Type B pancreatic cell (in vitro differentiated cells): ENCODE results near the gene ZNF43. TPM values are rescaled to one million over a fixed set of nuclear protein-coding genes. Genes with fewer than 3 reads are reported as not detected.
"Not testable (repeated sequence)": the region's sequence is repeated elsewhere in the genome, so short reads cannot be mapped to it uniquely, and the experiment has no call there.

Experiments
- DNase-seq: peaks from one replicate; pipeline ENCODE4 v3.0.0; 2021; ENCODE audit warnings: mixed read lengths; ENCODE audit not compliant: unreplicated experiment; ENCODE audit errors: extremely low spot score
- H3K27ac Mint-ChIP-seq: 2 replicates; pipeline ENCODE4 v1.8.0; 2021; ENCODE audit warnings: mild to moderate bottlenecking, mixed read lengths
- H3K27me3 Mint-ChIP-seq: 2 replicates; pipeline ENCODE4 v1.8.0; 2021; ENCODE audit warnings: mixed read lengths
- H3K36me3 Mint-ChIP-seq: 2 replicates; pipeline ENCODE4 v1.8.0; 2021; ENCODE audit warnings: mixed read lengths
- H3K4me1 Mint-ChIP-seq: one replicate; pipeline ENCODE4 v1.8.0; 2021; ENCODE audit warnings: mixed read lengths; ENCODE audit not compliant: unreplicated experiment
- H3K4me3 Mint-ChIP-seq: 2 replicates; pipeline ENCODE4 v1.8.0; 2021; ENCODE audit warnings: mild to moderate bottlenecking, mixed read lengths
- H3K9me3 Mint-ChIP-seq: 2 replicates; pipeline ENCODE4 v1.8.0; 2021; ENCODE audit warnings: mixed read lengths
- total RNA-seq: library from RNA; stranded (reverse); gene quantifications from 2 replicates; pipeline ENCODE4 v1.2.1, GENCODE V29; 2021; ENCODE audit warnings: low replicate concordance
- TF ChIP-seq, protein P1 (sequence below): fragments of 200-600 bp; sonication (generic); conservative IDR thresholded peaks from 2 replicates; pipeline ENCODE4 v1.5.0; 2021; ENCODE audit warnings: antibody characterized with exemption, mild to moderate bottlenecking

The ZNF43 gene
- total RNA-seq, 1 donor from 2014 or later, result 53.9 TPM

DNA sequence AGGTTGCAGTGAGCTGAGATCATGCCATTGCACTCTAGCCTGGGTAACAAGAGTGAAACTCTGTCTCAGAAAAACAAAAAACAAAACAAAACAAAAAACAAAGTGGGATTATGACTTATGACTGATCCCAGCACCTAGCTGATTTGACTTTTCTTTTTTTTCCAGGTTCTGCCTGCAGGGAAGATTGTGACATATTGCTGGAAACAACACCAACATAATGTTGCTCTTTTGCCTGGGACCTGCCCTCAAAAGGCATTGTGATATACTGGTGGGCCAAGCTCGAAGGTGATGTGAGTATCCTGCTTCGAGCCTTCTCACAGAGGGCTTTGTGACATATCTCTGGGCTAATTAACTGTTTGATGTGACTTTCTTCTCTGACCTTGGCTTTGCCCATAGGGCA lies 42.0 kb upstream of the ZNF43 start:
- TF ChIP-seq, protein P1, sequence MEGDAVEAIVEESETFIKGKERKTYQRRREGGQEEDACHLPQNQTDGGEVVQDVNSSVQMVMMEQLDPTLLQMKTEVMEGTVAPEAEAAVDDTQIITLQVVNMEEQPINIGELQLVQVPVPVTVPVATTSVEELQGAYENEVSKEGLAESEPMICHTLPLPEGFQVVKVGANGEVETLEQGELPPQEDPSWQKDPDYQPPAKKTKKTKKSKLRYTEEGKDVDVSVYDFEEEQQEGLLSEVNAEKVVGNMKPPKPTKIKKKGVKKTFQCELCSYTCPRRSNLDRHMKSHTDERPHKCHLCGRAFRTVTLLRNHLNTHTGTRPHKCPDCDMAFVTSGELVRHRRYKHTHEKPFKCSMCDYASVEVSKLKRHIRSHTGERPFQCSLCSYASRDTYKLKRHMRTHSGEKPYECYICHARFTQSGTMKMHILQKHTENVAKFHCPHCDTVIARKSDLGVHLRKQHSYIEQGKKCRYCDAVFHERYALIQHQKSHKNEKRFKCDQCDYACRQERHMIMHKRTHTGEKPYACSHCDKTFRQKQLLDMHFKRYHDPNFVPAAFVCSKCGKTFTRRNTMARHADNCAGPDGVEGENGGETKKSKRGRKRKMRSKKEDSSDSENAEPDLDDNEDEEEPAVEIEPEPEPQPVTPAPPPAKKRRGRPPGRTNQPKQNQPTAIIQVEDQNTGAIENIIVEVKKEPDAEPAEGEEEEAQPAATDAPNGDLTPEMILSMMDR, result no peak
- H3K4me3 Mint-ChIP-seq, result no peak overlapping the region
- H3K36me3 Mint-ChIP-seq, result no peaks in the 10 kb centered on the region
- no peaks in the 10 kb centered on the region for H3K27me3 Mint-ChIP-seq
- DNase-seq, result no peak
- peaks cover 12% of the 10 kb centered on the region for H3K9me3 Mint-ChIP-seq
- H3K4me1 Mint-ChIP-seq, result no peaks in the 10 kb centered on the region
- H3K27ac Mint-ChIP-seq, result no peak overlapping the region

DNA sequence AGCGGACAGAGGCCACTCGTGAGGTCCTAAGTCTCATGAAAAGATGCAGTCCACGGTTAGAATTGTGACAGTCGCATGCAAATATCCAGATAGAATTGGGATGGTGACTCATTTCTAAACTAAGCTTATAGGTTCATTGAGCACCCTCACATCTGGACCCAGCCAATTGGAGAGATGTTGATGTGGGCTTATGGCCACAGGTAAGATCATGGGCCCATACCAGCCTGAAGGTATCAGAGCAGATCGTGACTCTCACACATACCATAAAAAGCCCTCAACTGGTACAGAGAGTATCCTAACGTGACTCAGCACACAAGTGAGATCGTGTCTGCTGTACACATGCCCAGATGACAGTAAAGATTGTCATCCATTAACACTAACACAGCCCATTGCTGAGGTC lies 40.6 kb upstream of the ZNF43 start:
- H3K4me1 Mint-ChIP-seq, H3K36me3 Mint-ChIP-seq, H3K4me3 Mint-ChIP-seq, H3K27ac Mint-ChIP-seq, H3K27me3 Mint-ChIP-seq, DNase-seq: not testable (repeated sequence)
- H3K9me3 Mint-ChIP-seq, result peaks cover 12% of the 10 kb centered on the region

DNA sequence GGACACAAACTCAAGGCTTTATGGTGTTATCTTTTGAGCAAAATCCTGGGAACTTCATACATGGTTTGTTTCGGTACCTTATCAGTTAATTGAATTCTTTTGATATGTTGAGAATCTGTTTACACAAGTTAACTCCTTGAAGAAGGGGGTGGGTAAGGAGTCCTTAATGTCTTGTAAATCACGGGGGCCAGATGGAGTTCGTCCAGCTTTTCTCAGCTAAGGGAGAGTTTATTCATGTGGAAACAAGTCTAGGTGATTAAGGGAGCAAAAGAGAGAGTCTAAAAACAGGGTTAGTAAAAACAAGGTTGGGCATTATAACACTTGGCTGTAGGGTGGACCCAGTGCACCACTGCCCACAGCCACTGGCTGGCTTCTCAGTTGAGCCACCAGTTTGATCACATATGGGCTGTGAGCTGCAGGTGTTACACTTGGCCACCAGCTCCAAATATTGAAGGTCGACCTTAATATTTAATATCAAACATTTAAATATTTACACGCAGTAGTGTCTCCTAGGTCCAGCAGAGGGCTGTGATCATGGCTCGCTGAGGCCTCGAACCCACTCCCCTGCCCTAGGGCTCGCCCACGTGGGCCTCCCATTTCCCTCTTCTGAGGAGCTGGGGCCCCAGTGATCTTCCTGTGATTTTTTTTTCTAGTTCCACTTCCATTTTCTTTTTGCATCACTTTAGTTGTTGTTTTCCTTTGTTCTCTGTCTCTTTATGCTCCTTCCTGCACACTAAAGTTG lies 21.0 kb upstream of the ZNF43 start:
- Mint-ChIP-seq H3K27ac (no peak overlapping the region), H3K4me1 (peaks cover 4% of the 10 kb centered on the region), H3K27me3 (no peaks in the 10 kb centered on the region), H3K4me3 (no peak overlapping the region), H3K36me3 (no peaks in the 10 kb centered on the region), H3K9me3 (no peaks in the 10 kb centered on the region)
- TF ChIP-seq, protein P1, result no peak
- DNase-seq, result no peak

DNA sequence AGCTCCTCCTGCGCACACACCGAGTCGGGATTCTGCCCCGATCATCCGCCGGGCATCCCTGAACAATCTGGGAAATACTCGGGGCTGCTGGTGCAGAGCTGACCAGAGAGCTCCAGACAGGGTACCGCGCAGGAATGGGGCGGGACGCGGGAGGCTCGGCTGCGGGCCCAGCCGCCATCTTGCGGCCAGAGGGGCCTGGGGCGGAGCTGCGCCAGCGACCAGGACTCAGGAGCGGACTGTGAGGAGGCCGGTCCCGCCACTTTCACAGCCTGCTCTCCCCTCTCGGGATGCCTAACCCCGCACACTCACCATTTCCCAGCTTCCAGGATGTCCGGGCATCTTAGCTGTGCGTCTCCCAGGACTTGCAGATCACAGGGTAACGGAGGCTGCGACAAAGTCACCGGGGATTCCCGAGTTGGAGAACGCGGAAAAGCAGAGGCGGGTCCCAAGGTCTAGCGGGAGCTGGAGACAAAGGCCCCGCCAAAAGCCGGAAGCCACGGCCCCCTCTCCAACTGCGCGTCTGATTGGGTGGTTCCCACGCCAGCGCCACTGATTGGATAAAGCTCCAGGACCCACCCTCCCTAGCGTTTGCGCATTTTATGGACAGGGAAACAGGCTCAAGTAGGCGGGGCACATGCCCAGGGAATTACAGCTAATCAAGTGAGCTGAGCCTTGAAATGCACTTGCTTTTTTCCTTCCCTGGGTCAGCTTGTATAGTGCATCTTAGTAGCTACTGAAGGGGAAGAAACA lies 15.8 kb upstream of the ZNF43 start:
- DNase-seq, result peak; percentile 96
- peaks cover 16% of the 10 kb centered on the region for H3K36me3 Mint-ChIP-seq
- H3K9me3 Mint-ChIP-seq, result no peaks in the 10 kb centered on the region
- TF ChIP-seq, protein P1, result no peak
- no peaks in the 10 kb centered on the region for H3K27me3 Mint-ChIP-seq
- peak overlapping the region; percentile 95 for H3K4me3 Mint-ChIP-seq
- peaks cover 18% of the 10 kb centered on the region for H3K4me1 Mint-ChIP-seq
- peak overlapping the region; percentile 96 for H3K27ac Mint-ChIP-seq

DNA sequence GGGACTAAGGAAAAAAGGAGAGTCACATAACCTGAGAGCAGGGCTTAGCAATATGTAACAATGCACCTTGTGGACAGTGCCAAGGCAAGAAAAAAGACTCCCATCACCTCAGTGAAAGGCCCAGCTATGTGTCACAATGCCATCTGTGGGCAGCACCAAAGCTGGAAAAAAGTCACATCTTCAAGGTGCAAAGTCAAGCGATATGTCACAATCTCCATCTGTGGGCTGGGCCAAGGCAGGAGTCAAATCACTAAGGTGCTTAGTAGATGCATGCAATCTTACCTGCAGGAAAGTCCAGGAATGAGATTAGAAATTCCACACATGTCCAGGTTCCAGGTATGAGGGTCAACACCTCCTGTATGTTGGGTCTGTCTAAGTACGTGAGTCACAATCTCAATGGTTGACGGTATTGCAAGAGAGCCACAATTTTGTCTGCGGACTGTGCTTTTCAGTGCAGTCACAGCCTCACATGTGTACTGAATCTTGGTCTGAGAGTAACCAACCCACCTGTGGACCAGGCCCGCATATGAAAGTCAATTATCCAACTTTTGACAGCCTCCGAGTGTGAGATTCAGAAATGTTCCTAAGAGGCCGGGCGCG lies 14.8 kb upstream of the ZNF43 start:
- Mint-ChIP-seq H3K4me1 (peaks cover 18% of the 10 kb centered on the region), H3K27ac (peak overlapping the region; percentile 71), H3K36me3 (peaks cover 26% of the 10 kb centered on the region), H3K4me3 (peak overlapping the region; percentile 95), H3K9me3 (no peaks in the 10 kb centered on the region), H3K27me3 (no peaks in the 10 kb centered on the region)
- no peak for DNase-seq
- TF ChIP-seq, protein P1, result no peak

DNA sequence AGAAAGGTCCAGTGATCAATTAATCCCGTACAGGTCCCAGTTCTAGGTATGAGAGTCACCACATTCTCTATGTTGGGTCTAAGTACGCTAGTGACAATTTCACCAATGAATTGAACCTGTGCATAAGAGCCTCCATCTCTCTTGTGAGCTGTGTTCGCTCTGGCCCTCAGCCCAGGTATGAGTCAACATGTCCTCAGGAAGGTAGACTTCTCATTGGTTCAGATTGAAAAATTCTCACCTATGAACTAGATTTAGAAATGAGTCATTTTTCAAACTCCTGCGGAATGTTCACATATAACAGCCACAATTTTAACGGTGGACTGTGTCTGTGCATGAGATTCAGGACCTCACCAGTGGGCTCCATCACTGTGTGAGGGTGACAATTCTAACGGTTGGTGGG lies 12.7 kb upstream of the ZNF43 start:
- H3K9me3 Mint-ChIP-seq, result no peaks in the 10 kb centered on the region
- peak overlapping the region; percentile 47 for H3K4me3 Mint-ChIP-seq
- H3K27me3 Mint-ChIP-seq, result no peaks in the 10 kb centered on the region
- peaks cover 36% of the 10 kb centered on the region for H3K36me3 Mint-ChIP-seq
- peaks cover 18% of the 10 kb centered on the region for H3K4me1 Mint-ChIP-seq
- TF ChIP-seq, protein P1, result no peak
- H3K27ac Mint-ChIP-seq, result peak overlapping the region; percentile 61
- no peak for DNase-seq
